ENCODE data around the gene PDZRN4.

DNA sequence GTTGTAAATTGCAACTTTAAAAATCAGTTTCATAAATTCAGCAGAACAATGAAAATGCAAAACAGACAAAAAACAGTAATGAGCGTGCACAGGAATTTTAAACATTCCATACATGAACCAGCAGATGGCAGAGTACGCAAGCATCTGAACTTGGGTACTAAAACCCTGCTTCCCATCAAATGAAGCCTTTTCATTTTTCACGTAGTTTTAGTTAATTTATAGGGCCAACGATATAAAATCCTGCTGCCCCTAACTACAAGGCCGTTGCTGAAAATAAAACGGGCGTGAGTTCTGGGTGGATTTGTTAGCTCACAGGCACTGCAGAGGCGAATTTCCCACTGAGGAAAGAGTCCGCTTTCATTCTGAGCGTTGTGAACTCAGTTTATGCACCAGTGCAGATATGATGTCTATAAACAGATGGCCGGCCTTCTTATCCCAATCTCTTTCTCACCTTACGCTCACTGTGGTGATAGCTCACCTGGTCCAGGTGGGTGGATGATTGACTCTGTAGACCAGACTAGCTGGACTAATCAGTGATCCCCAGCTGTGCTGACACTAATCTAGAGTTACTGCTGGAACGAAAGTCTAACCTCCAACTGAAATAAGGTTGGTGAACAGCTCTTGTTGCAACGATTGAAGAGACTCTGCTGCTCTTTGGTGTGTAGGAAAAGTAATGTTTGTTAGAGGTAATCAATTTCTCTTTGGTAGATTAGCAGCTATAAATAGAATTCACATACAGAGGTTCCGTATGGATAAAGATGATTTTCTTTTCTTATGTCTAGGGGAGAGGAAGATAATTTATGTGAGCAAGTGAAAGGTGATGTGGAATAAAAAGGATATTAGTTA lies 89.2 kb downstream of the PDZRN4 start:
- TF ChIP-seq POLR2AphosphoS5 (IDR thresholded peaks at IDR 0.05; ENCODE audit: low read depth, low read length) (no peak), FOXP2 (optimal IDR thresholded peaks at IDR 0.05; ENCODE audit: borderline replicate concordance, extremely low read depth, extremely low read length, insufficient read depth) (no peak), REST (IDR thresholded peaks at IDR 0.05; ENCODE audit: insufficient read depth in 1 of 2, low read depth in 2 of 2, low read length in 2 of 2) (no peak)

Measured in PFSK-1 (cell line).